NCI-H345 treated with DMSO at 0.1 percent for 48 hours (cell line): ENCODE results near the gene ANKZF1.

Source experiments
- DNase-seq: peaks from one replicate; lab custom pipeline; 2025; ENCODE audit not compliant: unreplicated experiment; lab: John Stamatoyannopoulos, UW

Gene ANKZF1

DNA sequence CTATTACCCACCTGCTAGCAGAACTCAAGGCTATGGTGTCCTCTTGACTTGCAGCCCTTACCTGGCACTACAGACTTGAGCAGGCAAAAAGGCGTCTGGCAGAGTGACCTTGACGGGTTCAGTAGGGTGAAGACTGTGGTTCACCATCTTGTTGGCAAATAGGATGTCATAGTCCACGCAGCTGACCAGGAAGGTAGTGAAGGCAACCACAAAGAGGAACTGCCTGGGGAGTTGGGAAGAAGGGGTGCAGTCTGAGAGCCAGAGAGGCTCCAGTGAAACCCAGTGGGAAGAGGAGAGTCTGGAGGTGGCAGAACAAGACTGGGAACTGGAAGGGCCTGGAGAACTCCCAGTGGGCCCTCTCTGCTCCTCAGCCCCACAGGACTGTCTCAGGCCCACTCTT is 4.3 kb upstream of the ANKZF1 start:
- DNase-seq: no peak

DNA sequence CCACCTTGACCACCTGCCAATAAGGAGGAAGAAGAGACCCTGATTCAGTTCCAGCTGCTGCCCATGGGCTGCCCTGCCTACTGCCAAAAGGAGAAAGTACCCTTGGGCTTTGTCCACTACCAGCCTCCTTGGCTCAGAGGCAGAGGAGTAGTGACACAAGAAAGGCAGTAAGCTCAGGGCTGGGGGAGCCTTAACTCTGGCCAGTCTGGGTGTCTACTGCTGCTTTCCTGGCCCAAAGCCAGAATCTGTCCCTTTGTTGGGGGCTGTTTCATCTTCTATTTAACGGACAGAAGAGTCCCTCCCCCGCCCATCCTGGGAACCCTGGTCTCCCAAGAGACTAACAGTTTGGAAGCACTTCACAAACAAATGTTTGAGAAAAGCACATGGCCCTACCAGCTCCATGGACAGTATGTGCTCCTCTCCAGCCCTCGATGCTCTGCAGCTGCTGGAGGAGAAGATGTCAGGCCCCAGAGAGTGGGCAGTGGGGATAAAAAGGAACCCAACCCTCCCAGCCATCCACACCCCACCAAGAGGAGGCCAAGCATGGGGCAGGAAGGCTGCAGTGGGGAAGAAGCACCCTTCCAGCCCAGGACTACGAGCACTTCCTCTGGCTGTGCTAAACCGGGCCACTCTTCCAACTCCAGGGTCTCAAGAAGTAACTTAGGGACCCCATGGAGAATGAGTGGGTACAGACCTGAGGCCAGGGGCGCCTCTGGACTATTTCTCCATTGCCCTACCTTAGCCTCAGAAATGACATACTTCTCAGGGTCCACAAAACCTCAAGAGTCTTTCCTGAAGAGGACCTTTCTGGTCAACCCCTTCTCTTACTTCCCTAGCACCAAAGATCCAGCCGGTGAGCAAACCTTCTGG is 1.3 kb upstream of the ANKZF1 start:
- DNase-seq: no peak

DNA sequence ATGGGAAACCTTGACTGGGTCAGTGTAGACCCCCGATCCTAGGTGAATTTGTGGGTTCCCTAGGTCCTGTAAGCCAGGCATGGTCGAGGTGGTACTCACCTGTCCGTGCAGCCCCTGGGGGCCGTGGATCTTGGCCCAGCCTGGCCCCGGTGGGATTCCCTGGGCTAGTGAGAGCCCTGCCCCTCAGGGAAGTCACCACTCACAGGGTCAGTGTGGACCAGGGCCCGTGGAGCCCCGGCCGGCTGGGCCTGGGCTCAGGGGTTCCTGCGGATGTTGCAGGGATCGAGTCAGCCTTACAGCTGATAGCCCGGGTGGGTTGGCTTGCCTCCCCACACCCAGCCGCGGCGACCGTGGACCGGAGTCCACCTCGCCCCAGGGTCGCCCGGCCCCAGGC is 698 bp upstream of the ANKZF1 start:
- no peak for DNase-seq

DNA sequence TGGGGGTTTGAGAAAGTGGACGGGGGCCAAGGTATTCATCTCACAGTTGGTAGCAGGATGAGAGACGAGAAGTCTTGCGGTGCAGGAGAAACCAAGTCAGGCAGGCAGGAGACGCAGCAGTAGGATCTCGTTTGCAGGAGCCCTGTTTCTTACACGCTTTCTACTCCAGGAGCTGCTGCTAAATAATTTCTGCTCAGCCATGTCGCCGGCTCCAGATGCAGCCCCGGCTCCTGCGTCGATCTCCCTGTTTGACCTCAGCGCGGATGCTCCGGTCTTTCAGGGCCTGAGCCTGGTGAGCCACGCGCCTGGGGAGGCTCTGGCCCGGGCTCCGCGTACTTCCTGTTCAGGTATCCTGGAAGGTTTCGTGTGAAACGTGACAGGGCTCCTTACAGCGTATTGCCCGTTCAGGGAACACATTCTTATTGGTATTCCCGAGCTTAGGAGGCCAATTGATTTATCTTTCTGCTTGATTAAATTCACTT is 494 bp downstream of the ANKZF1 start:
- no peak for DNase-seq

DNA sequence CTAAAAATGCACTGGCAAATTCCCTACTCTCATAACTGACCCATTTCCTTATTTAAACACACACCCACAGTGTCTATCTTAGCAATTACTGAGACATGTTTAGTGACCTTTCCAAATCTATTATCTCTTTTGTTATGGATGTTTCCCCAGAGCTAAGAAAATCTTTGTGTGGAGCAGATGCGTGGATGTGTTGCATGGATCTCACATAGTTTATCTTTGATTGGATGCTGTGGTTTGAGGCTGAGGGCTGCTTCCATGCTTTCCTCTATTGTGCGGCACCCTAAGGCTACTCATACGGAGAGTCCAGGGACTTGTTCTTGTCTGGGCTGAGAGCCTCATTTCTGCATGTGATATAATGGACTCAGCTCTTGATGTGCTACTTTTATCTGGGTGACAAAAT is 4.7 kb downstream of the ANKZF1 start:
- no peak for DNase-seq

DNA sequence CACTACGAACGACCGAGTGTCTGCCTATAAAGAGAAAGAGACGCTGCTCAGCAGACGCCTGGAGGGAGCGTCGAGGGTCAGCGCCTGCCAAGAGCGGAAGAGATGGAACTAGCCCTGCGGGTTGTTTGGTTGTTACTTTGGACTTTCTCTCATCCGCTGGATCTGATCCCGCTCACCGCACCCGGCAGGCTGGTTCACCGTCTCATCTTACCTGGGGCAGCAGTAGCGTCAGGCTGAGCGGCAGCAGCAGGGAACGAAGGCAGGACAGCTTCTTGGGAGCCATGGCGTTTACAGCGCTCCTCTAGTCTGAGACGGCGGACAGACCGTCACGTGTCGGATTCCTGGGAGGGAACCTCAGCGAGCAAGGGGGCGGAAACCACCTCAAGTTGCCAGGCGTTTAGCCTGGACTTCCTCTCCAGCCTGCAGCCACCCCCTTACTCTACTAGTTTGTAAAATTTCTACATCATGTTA is 13.7 kb downstream of the ANKZF1 start:
- DNase-seq: no peak

DNA sequence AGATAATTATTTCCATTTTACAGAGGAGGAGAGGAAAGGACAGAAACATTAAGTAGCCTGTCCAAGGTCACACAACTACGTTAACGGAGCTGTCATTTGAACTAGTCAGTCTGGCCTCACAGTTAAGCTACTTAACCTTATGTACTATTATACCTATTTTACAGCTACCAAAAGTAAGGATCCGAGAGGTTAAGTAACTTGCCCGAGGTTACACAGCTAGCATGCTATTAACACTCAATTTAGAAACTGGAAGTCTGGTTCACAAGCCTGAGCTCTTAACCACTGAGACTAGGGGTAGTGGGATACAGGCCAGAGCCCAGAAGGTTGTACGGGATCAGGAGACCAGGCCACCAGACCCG is 15.2 kb downstream of the ANKZF1 start:
- no peak for DNase-seq

DNA sequence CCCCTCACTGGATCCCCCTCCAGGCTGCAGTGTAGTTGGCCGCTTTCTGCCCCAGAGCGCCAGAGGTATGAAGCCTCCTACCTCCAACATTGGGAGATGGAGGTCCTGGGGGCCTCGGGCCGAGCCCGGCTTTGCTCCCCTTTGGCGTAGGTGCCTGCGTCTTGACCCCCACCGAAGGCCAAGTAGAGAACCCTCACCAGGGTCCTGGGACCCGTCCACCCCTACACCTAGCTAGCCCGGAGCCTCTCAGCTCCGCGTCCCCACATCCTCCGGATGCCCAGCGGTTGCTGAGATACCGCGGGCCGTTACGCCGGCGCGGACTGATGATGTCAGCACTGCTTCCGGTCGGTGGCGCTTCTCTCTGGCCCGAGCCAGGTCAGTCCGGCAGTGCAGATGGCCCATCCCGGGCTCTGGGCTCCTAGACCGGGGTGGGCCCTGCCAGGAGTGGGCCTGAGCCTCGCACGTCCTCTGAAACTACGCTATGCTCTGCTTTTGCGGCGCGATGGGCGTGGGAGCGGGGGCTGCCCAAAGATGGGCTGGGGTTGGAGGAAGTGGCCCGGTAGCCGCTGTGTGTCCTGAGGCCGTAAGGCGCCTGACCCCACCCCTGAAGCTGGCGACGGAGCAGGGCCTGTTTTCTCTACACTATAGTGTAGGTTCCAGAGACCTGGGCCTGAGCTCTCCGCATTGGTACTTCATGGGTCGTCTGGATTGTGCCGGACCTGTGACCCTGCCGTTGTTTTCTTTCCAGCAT is 15.7 kb downstream of the ANKZF1 start, which contains the start of the genes GLB1L and STK16:
TSS of gene GLB1L (minus strand) at position 297 of the 751 bp plus-strand sequence. CDS start 1,871 bp downstream, outside the sequence.
TSS of gene STK16 (plus strand) at position 332 of the 751 bp plus-strand sequence. CDS start 521 bp downstream, outside the sequence.
- DNase-seq: peak; percentile 64

DNA sequence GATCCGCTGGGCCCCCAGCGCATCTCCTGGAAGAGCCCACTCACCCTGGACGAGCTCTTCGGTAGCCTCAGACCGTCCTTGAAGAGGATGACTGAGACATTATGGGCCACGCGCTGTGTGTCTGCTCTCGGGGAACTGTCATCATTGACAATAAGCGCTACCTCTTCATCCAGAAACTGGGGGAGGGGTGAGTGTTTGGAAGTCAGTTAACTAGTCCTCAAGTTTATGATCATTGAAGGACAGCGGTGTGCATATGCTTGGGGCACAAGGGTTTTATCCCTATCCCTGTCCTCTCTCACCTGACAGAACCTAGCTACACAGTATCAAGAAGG is 16.3 kb downstream of the ANKZF1 start:
- DNase-seq: no peak

DNA sequence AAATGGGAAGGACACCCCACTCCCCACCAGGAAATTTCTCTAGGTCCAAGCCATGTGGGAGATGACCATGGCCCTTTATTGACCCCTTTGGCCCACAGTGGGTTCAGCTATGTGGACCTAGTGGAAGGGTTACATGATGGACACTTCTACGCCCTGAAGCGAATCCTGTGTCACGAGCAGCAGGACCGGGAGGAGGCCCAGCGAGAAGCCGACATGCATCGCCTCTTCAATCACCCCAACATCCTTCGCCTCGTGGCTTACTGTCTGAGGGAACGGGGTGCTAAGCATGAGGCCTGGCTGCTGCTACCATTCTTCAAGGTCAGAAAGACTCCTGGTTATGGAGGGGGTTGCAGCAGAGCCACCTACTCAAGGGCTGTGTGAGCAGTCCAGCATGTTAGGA is 17.0 kb downstream of the ANKZF1 start:
- no peak for DNase-seq

DNA sequence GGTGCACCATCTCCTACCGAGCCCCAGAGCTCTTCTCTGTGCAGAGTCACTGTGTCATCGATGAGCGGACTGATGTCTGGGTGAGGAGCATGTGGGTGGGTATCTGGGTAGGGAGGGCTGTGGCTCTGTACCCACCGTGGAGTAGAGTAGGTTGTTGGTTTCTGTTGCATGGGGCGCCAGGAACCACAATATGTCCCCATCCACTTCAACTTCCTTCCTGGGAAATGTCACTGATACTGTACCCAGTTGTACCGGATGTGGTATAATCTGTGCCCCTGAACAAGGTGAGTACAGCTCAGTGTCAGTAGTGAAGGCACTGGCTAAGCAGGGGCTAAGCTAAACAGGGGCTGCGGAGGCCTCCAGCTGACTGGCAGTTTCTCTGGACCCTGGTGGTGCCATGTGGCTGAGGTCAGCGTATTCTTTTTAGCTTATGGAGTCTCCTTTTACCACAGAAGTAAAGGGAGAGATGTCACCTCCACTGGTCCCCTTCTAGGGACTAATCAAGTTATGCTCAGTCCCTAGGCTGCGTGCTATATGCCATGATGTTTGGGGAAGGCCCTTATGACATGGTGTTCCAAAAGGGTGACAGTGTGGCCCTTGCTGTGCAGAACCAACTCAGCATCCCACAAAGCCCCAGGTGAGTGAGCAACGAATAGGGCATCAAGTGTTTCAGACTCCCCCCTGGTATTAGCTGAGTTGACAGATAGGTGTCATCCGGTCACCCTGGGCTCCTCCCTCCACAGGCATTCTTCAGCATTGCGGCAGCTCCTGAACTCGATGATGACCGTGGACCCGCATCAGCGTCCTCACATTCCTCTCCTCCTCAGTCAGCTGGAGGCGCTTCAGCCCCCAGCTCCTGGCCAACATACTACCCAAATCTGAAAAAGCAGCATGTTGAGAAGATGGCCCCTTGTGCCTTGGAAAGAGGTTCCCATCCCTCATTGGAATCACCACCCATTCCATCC is 18.4 kb downstream of the ANKZF1 start:
- DNase-seq: no peak

DNA sequence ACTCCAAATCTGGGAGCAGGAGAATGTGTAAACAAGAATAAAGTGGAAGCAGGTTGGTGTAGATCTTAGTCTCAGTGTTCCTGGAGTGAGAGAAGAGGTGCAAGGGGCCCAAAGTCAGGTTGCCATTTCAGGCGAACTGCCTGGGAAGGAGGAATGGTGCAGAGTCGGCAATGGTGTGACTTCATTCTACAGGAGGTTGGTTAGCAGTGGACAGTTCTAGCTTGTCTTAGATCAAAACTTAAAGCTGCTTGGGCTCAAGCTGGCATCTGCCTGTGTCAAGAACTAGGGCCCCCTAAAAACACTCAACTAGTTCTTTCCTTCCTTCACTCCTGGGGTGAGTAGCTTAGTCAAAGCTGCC is 19.2 kb downstream of the ANKZF1 start:
- DNase-seq: no peak

DNA sequence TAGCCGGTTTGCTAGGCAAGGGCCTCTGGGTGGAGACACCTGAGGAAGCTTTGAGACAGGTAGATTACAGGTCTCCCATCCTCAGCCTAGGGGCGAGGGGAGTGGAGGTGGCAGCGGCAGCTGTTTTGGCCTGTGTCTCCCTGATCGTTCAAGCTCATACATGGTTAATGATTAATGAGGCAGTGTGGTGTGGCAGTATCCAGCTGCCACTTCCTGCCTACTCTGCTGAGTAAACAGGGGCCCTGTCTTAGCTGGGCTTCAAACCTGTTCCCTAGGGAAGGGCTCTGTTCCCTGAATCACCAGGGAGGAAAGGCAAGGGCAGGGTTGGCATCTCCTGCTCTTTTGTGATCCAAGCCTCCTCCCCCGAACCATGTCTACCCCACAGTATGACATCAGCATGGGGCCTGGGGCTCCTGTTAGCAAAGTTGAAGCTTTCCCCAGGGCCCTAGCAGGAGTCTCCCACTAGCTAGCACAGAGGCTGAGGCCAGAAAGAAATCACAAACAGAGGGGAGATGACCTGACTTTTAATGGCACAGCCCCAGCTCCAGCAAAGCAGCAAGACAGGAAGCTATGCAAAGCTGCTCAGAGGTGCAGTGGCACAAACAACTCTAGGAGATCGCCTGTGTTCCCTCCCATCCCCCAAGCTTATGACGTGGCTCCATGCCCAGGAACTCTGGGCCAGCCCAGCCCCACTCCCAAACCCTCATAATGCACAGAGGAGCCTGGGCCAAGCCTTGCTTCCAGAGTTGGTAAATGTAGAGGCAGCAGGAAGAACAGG is 19.8 kb downstream of the ANKZF1 start:
- peak; percentile 79 for DNase-seq

DNA sequence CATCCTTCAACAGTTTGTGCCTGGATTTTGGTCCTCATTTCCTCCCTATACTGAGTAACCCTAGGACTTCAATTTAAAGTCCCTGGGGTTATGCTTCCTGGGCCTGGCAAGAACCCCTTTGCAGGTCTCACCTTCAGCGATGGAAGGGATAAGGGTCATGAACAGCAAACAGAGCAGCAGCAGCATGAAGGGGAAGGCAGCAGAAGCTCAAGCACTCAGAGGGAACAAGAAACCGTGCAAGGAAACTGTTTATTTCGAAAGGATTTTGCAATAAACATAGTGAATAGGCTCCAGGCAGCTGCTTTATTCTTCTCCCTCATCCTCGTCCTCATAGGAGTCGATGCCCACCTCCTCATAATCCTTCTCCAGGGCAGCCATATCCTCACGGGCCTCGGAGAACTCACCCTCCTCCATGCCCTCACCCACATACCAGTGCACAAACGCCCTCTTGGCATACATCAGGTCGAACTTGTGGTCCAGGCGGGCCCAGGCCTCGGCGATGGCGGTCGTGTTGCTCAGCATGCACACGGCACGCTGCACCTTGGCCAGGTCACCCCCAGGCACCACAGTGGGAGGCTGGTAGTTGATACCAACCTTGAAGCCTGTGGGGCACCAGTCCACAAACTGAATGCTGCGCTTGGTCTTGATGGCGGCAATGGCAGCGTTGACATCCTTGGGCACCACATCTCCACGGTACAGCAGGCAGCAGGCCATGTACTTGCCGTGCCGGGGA is 20.6 kb downstream of the ANKZF1 start:
- no peak for DNase-seq

DNA sequence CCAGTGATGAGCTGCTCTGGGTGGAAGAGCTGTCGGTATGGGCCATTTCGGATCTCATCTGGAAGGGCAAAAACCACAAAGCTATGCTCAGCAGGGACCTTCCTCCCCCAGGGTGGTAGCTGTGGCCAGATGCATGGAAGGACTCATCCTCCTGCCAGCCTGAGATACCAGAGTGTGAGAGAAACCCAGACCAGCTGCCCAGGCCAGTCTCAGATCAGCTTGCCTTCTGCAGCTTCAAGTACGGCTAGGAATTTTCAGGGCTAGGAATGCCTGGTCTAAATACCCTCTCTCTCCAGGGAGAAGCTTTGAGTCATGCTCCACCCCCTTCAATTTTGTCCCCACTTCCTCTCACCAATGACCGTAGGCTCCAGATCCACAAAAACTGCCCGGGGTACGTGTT is 22.1 kb downstream of the ANKZF1 start:
- no peak for DNase-seq

DNA sequence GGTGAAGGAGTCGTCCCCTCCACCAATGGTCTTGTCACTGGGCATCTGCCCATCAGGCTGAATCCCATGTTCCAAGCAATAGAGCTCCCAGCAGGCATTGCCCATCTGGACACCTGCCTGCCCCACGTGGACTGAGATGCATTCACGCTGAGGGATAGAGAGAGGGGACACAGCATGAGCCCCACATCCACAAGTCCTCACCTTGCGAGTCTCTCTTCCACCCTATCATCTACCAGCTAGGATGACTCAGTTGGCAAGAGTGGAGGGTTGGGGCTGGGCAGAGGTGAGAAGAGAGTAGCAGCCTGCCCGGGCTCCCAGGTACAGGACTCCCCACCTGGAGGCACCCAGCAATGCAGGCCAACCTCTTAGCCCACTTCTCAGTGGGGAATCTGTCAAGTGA is 22.5 kb downstream of the ANKZF1 start:
- DNase-seq: peak; percentile 44

DNA sequence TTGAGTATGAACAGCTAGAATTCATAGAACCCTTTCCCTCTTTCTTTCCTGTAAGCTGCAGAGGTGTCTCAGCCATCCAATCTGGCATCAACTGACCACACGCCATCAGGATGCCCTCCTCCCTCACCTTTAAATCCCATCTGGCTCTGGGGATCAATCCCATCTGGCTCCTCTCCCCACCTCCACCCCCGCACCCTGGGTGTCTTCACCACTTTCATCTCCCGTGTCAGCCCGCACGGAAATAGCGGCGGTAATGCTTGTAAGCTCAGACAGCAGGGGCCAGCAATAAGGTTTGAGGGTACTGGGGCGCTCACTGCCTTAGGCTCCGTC is 22.9 kb downstream of the ANKZF1 start:
- DNase-seq: peak; percentile 44

DNA sequence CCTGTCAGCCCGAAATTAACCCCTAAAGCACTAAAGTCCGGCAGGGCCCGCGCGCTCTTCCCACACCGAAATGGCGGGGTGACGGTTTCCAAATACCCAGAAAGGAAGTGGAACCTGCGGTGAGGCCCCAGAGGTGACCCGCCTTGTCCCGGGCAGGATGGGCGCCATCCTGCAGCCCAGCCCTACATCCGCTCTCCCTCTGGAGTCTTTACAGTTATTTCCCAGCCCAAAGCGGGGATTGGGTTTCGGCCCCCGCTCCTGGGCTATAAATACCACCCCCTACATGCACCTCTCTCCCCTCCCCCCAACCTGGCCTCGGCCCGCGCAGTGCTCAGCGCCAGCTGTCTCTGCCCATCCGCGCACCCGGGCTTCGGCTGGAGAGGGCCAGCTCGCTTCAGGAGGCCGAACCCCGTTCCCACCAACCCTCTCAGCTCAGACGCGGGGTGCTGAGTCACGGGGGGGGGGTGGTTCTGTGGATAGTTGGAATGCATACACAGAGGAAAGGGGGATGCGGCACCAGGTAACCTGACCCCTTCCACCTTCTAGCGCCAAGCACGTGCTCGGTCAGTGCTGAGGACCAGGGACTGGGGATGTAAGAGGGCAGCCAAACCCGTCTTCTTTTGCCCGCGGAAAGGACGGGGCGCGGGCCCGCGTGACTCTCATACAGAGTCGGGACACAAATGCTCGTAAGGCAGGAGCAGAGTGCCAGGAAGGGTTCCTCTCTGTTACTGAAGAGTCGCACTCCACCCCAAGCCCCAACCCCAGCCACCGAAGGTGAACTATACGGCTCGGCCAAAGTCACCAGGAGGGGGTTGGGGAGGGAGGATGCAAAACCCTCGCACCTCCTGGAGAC is 23.5 kb downstream of the ANKZF1 start, which contains the start of gene TUBA4B:
TSS of gene TUBA4B (plus strand) at position 344 of the 853 bp plus-strand sequence. CDS start at position 509, 165 bp downstream.
- no peak for DNase-seq
